Suprapubic skin (tissue), 4 donors: ENCODE data around the gene MSRB1. TPM values are rescaled to one million over a fixed set of nuclear protein-coding genes. Genes with fewer than 3 reads are reported as not detected.
A peak's percentile ranks its signal among the peaks of the same experiment; 100 is the strongest.

ENCODE experiments used
- DNase-seq, 2 donors: peaks; one replicate each; pipeline ENCODE4 v3.0.0-alpha.2; 2019; ENCODE audit warnings: low spot score in 2 of 2
- H3K27ac ChIP-seq: fragments of 200-600 bp; sonication (generic); one replicate; pipeline ENCODE4 v1.5.1; 2019
- H3K27me3 ChIP-seq: fragments of 200-600 bp; sonication (generic); one replicate; pipeline ENCODE4 v1.5.1; 2019
- H3K36me3 ChIP-seq: fragments of 200-600 bp; sonication (generic); one replicate; pipeline ENCODE4 v1.5.1; 2019
- H3K4me1 ChIP-seq: fragments of 200-600 bp; sonication (generic); one replicate; pipeline ENCODE4 v1.5.1; 2019
- H3K4me3 ChIP-seq: fragments of 200-600 bp; sonication (generic); one replicate; pipeline ENCODE4 v1.5.1; 2019; ENCODE audit warnings: mild to moderate bottlenecking
- H3K9me3 ChIP-seq: fragments of 200-600 bp; sonication (generic); one replicate; pipeline ENCODE4 v1.5.1; 2019
- EP300 ChIP-seq: sonication (generic); formaldehyde crosslinking; IDR thresholded peaks from one replicate; pipeline ENCODE4 v1.6.1; 2017; ENCODE audit warnings: antibody characterized with exemption
- POLR2A ChIP-seq, 2 donors: fragments of 450-650 bp; IDR thresholded peaks; one replicate each; pipeline ENCODE4 v1.6.1; 2017; ENCODE audit warnings: antibody characterized with exemption in 2 of 2, mild to moderate bottlenecking in 2 of 2, moderate library complexity in 2 of 2
- POLR2AphosphoS5 ChIP-seq, 3 donors: sonication (generic); formaldehyde crosslinking; IDR thresholded peaks; one replicate each; pipeline ENCODE4 v1.6.1; 2017; ENCODE audit warnings: antibody characterized with exemption in 3 of 3
- WGBS: methylation state at CpG from one replicate; pipeline ENCODE4 v1.1.5; 2018; 5-methylcytosine and 5-hydroxymethylcytosine counted together
- total RNA-seq, 4 donors: library from RNA; depleted of rRNA; stranded (reverse); fragments of >200 nt; gene quantifications; one replicate each; pipeline ENCODE4 v1.1.0, GENCODE V29; 2016
- TF ChIP-seq, protein P1 (sequence below), 2 donors: fragments of 200-600 bp in 1 of 2; fragments of 450-650 bp in 1 of 2; sonication (generic) in 1 of 2; IDR thresholded peaks; one replicate each; pipeline ENCODE4 v1.5.1; 2016 to 2019; ENCODE audit warnings: antibody characterized with exemption in 2 of 2, mild to moderate bottlenecking in 1 of 2, moderate library complexity in 1 of 2

MSRB1 gene
- total RNA-seq: 10 to 100 TPM; 14.9 to 28.6 (median 23.5) TPM

- under 1% methylated on average over 48 of the region's 77 CpGs for WGBS
Observed at GRCh38 chr16:1942810-1943726, at the start of gene MSRB1. MSRB1 (minus strand) TSS chr16:1943199; CDS start chr16:1943156, 43 bp downstream.

GRCh38 chr16:1991948-1992703 lies 49.1 kb upstream of the MSRB1 start:
- Histone ChIP-seq H3K4me3 (peak overlapping the region; percentile 49), H3K9me3 (no peaks in the 10 kb centered on the region), H3K27me3 (peaks cover 28% of the 10 kb centered on the region), H3K36me3 (peaks cover 3% of the 10 kb centered on the region), H3K27ac (peak overlapping the region; percentile 35), H3K4me1 (peaks cover 40% of the 10 kb centered on the region)
- peak in 1 of 3 donors; percentile 39 for TF ChIP-seq POLR2AphosphoS5 (IDR thresholded peaks at IDR 0.05)
- TF ChIP-seq, protein P1, sequence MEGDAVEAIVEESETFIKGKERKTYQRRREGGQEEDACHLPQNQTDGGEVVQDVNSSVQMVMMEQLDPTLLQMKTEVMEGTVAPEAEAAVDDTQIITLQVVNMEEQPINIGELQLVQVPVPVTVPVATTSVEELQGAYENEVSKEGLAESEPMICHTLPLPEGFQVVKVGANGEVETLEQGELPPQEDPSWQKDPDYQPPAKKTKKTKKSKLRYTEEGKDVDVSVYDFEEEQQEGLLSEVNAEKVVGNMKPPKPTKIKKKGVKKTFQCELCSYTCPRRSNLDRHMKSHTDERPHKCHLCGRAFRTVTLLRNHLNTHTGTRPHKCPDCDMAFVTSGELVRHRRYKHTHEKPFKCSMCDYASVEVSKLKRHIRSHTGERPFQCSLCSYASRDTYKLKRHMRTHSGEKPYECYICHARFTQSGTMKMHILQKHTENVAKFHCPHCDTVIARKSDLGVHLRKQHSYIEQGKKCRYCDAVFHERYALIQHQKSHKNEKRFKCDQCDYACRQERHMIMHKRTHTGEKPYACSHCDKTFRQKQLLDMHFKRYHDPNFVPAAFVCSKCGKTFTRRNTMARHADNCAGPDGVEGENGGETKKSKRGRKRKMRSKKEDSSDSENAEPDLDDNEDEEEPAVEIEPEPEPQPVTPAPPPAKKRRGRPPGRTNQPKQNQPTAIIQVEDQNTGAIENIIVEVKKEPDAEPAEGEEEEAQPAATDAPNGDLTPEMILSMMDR (IDR thresholded peaks at IDR 0.05): no peak
- DNase-seq: peak; percentile 97
- 8% methylated on average over 9 of the region's 96 CpGs for WGBS

More at GRCh38 chr16:1942810-1943726, at the start of gene MSRB1:
- TF ChIP-seq POLR2A (IDR thresholded peaks at IDR 0.05): peak in 1 of 2 donors; percentile 58
- TF ChIP-seq, protein P1 (IDR thresholded peaks at IDR 0.05): no peak
- Histone ChIP-seq H3K27me3 (no peaks in the 10 kb centered on the region), H3K9me3 (no peaks in the 10 kb centered on the region), H3K27ac (peak within 1 kb of the TSS; percentile 79), H3K36me3 (peaks cover 32% of the 10 kb centered on the region), H3K4me1 (peaks cover 25% of the 10 kb centered on the region), H3K4me3 (peak within 1 kb of the TSS; percentile 79)
- peak; percentile 100 for DNase-seq

DNA sequence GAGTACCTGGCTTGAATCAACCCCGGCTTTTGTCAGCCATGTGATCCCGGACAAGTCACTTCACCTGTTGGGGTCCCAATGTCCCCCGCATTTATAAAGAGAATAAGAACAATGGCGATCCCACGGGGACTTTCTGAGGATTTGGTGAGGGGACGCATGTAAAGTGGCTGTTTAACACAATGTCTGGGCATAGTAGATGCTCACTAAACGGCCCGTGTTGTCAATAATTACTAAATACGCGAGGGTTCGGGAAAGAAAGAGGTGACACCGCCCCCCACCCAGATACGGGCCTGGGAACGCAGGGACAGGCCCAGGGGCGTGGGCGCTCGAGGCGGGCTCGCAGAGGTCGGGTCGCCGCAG lies 48.6 kb upstream of the MSRB1 start:
- 13% methylated on average over 11 of the region's 22 CpGs for WGBS
- Histone ChIP-seq H3K4me3 (peak overlapping the region; percentile 49), H3K27me3 (peaks cover 28% of the 10 kb centered on the region), H3K9me3 (no peaks in the 10 kb centered on the region), H3K36me3 (peaks cover 1% of the 10 kb centered on the region), H3K4me1 (peaks cover 36% of the 10 kb centered on the region), H3K27ac (peak overlapping the region; percentile 35)
- TF ChIP-seq EP300 (no peak), POLR2AphosphoS5 (IDR thresholded peaks at IDR 0.05) (no peak), POLR2A (IDR thresholded peaks at IDR 0.05) (no peak)
- TF ChIP-seq, protein P1 (IDR thresholded peaks at IDR 0.05): no peak
- no peak for DNase-seq

GRCh38 chr16:1991135-1991551 lies 48.1 kb upstream of the MSRB1 start:
- Histone ChIP-seq H3K9me3 (no peaks in the 10 kb centered on the region), H3K4me1 (peaks cover 36% of the 10 kb centered on the region), H3K27ac (no peak overlapping the region), H3K27me3 (peaks cover 28% of the 10 kb centered on the region), H3K36me3 (peaks cover 5% of the 10 kb centered on the region), H3K4me3 (peak overlapping the region; percentile 49)
- WGBS: 5% methylated on average over 13 of the region's 18 CpGs
- TF ChIP-seq, protein P1 (IDR thresholded peaks at IDR 0.05): no peak
- TF ChIP-seq POLR2A (IDR thresholded peaks at IDR 0.05) (no peak), EP300 (no peak), POLR2AphosphoS5 (IDR thresholded peaks at IDR 0.05) (no peak)
- DNase-seq: no peak
